Measurements from ENCODE around the gene ZNF683.

DNA sequence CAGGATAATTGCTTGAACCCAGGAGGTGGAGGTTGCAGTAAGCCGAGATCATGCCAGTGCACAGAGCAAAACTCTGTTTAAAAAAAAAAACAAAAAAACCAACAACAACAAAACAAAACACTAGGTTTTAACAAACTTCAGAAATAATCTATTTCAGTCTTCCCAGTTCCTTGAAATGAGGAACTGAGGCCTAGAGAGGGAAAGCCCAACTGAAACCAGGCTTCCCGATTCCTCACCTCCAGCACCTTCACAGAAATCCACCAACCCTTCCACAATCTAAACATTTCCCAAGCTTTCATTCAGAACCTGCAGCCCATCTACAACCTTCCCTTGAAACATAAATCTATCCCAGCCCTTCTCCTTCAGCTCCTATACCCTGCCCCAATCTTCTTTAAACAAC lies 55.4 kb downstream of the ZNF683 start:
- TF ChIP-seq POLR2AphosphoS5 (IDR thresholded peaks at IDR 0.05; ENCODE audit: borderline replicate concordance, low read depth, low read length) (no peak), EZH2 (IDR thresholded peaks at IDR 0.05) (no peak), FOXP2 (optimal IDR thresholded peaks at IDR 0.05; ENCODE audit: control extremely low read depth, extremely low read length, insufficient read depth) (no peak)

All from SK-N-MC (cell line).